Chondrocyte (in vitro differentiated cells): Measurements from ENCODE around the gene MEGF6. TPM values are rescaled to one million over a fixed set of nuclear protein-coding genes. Genes with fewer than 3 reads are reported as not detected.

Source experiments
- DNase-seq: peaks from one replicate; pipeline ENCODE4 v3.0.0; 2021; ENCODE audit warnings: mixed read lengths, low spot score
- H3K27ac Mint-ChIP-seq: one replicate; pipeline ENCODE4 v1.8.0; 2021; ENCODE audit warnings: mild to moderate bottlenecking, moderate library complexity, mixed read lengths; ENCODE audit not compliant: unreplicated experiment
- H3K27me3 Mint-ChIP-seq: 2 replicates; pipeline ENCODE4 v1.8.0; 2021; ENCODE audit warnings: low read depth, mixed read lengths
- H3K36me3 Mint-ChIP-seq: 2 replicates; pipeline ENCODE4 v1.8.0; 2021; ENCODE audit warnings: low read depth, mixed read lengths
- H3K4me1 Mint-ChIP-seq: 2 replicates; pipeline ENCODE4 v1.8.0; 2021; ENCODE audit warnings: low read depth, mild to moderate bottlenecking, mixed read lengths
- H3K4me3 Mint-ChIP-seq: one replicate; pipeline ENCODE4 v1.8.0; 2021; ENCODE audit warnings: mild to moderate bottlenecking, moderate library complexity, mixed read lengths; ENCODE audit not compliant: unreplicated experiment
- H3K9me3 Mint-ChIP-seq: 2 replicates; pipeline ENCODE4 v1.8.0; 2021; ENCODE audit warnings: low read depth, mixed read lengths
- CTCF ChIP-seq: fragments of 200-600 bp; sonication (generic); IDR thresholded peaks from 2 replicates; pipeline ENCODE4 v1.5.0; 2021; ENCODE audit warnings: antibody characterized with exemption, mild to moderate bottlenecking, moderate library complexity
- total RNA-seq: library from RNA; stranded (reverse); gene quantifications from 3 replicates; pipeline ENCODE4 v1.2.1, GENCODE V29; 2021

Gene MEGF6
- total RNA-seq, 1 donor from 2014 or later, result 328 TPM

GRCh38 chr1:3633344-3634058, 22.2 kb upstream of the MEGF6 start:
- no peak overlapping the region for H3K4me3 Mint-ChIP-seq
- H3K36me3 Mint-ChIP-seq, result peaks cover 31% of the 10 kb centered on the region
- H3K27me3 Mint-ChIP-seq, result no peaks in the 10 kb centered on the region
- H3K9me3 Mint-ChIP-seq, result no peaks in the 10 kb centered on the region
- TF ChIP-seq CTCF, result no peak
- H3K4me1 Mint-ChIP-seq, result no peaks in the 10 kb centered on the region
- DNase-seq, result peak; percentile 93
- H3K27ac Mint-ChIP-seq, result no peak overlapping the region

GRCh38 chr1:3632716-3633343, 21.5 kb upstream of the MEGF6 start:
- no peak for TF ChIP-seq CTCF
- Mint-ChIP-seq H3K27me3 (no peaks in the 10 kb centered on the region), H3K27ac (no peak overlapping the region), H3K36me3 (peaks cover 27% of the 10 kb centered on the region), H3K4me1 (no peaks in the 10 kb centered on the region), H3K9me3 (no peaks in the 10 kb centered on the region), H3K4me3 (no peak overlapping the region)
- peak; percentile 72 for DNase-seq

- TF ChIP-seq CTCF, result no peak
- Mint-ChIP-seq H3K9me3 (no peaks in the 10 kb centered on the region), H3K27me3 (no peaks in the 10 kb centered on the region), H3K4me3 (no peak overlapping the region), H3K27ac (no peak overlapping the region), H3K36me3 (peaks cover 27% of the 10 kb centered on the region), H3K4me1 (no peaks in the 10 kb centered on the region)
- peak; percentile 88 for DNase-seq
Observed at GRCh38 chr1:3632298-3632697, 21.0 kb upstream of the MEGF6 start.

GRCh38 chr1:3631320-3632260, 20.3 kb upstream of the MEGF6 start:
- H3K36me3 Mint-ChIP-seq, result peaks cover 24% of the 10 kb centered on the region
- no peak overlapping the region for H3K4me3 Mint-ChIP-seq
- peak; percentile 86 for DNase-seq
- no peaks in the 10 kb centered on the region for H3K27me3 Mint-ChIP-seq
- no peaks in the 10 kb centered on the region for H3K4me1 Mint-ChIP-seq
- no peak for TF ChIP-seq CTCF
- no peaks in the 10 kb centered on the region for H3K9me3 Mint-ChIP-seq
- H3K27ac Mint-ChIP-seq, result no peak overlapping the region

GRCh38 chr1:3630914-3631313, 19.6 kb upstream of the MEGF6 start:
- H3K36me3 Mint-ChIP-seq, result peaks cover 20% of the 10 kb centered on the region
- H3K4me1 Mint-ChIP-seq, result peaks cover 5% of the 10 kb centered on the region
- no peak for TF ChIP-seq CTCF
- no peaks in the 10 kb centered on the region for H3K27me3 Mint-ChIP-seq
- H3K4me3 Mint-ChIP-seq, result no peak overlapping the region
- no peak overlapping the region for H3K27ac Mint-ChIP-seq
- DNase-seq, result peak; percentile 52
- no peaks in the 10 kb centered on the region for H3K9me3 Mint-ChIP-seq
